Activated T-cell treated with anti-CD3 and anti-CD28 coated beads, Interleukin-2, amount 50 U/mL, for 4 hours (primary cell): Measurements from ENCODE around the gene SRPK3. TPM values are rescaled to one million over a fixed set of nuclear protein-coding genes. Genes with fewer than 3 reads are reported as not detected.

Source experiments
- ATAC-seq, 2 donors: fragments of 200-7000 bp; cut with Tn5 transposase; one replicate each; pipeline ENCODE4 v1.10.0; 2021
- DNase-seq: peaks from one replicate; pipeline ENCODE4 v3.0.0-alpha.2; 2020
- H3K27me3 Mint-ChIP-seq: one replicate; pipeline ENCODE4 v1.8.0; 2021; ENCODE audit warnings: low read depth, mixed read lengths
- H3K36me3 Mint-ChIP-seq: one replicate; pipeline ENCODE4 v1.8.0; 2022; ENCODE audit warnings: mixed read lengths; ENCODE audit not compliant: insufficient read depth
- H3K4me1 Mint-ChIP-seq: one replicate; pipeline ENCODE4 v1.8.0; 2021; ENCODE audit warnings: low read depth, mixed read lengths
- H3K4me3 Mint-ChIP-seq: one replicate; pipeline ENCODE4 v1.8.0; 2021; ENCODE audit warnings: mild to moderate bottlenecking, moderate library complexity, mixed read lengths
- H3K9me3 Mint-ChIP-seq: one replicate; pipeline ENCODE4 v1.8.0; 2021; ENCODE audit warnings: mixed read lengths
- total RNA-seq, 3 donors: library from RNA; stranded (reverse); gene quantifications; one replicate each; pipeline ENCODE4 v1.2.1, GENCODE V29; 2021

SRPK3 gene
- total RNA-seq, 3 donors from 2014 or later = not detected

DNA sequence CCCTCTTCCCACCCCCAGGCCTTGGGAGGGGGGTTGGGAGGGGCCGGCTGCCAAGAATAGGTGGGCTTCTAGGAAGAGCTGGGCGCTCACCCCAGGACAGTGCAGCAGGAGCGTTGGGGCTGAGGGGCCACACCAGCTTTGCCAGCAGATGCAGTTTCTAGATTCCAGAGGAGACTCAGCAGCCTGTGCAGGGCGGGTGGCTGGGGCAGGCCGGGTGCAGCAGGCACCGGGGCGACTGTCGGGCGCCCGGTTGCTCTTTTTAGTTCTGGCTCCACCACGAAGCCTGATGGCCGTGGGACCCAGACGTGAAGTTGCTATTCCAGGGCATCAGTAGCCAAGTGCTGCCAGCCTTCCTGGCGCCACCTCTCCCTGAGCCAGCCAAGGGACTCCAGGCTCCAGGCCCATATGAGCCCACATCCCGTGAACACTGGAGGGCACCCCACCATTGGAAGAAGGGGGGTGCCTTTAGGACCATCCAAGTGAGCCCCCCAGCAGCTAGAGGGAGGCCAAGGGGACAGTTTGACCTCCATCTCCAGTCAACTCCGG is 19.4 kb downstream of the SRPK3 start:
- Mint-ChIP-seq H3K4me3 (no peak overlapping the region), H3K36me3 (peaks cover 4% of the 10 kb centered on the region), H3K27me3 (no peaks in the 10 kb centered on the region), H3K9me3 (no peaks in the 10 kb centered on the region), H3K4me1 (peaks cover 8% of the 10 kb centered on the region)
- no peak for ATAC-seq
- no peak for DNase-seq

DNA sequence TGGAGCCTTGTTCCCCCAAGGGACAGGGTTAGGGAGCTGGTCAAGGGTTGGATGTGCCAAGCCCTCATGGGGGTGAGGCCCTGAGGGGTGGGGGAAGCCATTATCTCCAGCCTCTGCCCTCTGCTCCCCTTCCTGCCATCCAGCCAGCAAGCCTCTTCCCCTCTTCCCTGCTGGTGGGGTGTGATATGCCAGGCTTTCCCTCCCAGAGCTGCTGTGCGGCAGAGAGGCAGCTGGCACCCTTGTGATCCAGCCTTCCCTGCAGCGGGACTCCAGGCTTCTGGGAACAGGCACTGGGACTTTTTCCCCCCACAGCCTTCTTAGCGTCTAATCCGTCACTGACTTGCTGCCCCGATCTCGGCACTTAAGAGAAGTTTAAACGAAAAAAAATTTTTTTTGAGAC is 19.9 kb downstream of the SRPK3 start:
- Mint-ChIP-seq H3K27me3 (no peaks in the 10 kb centered on the region), H3K4me3 (no peak overlapping the region), H3K36me3 (peaks cover 4% of the 10 kb centered on the region), H3K9me3 (no peaks in the 10 kb centered on the region), H3K4me1 (peaks cover 7% of the 10 kb centered on the region)
- ATAC-seq (no peak), DNase-seq (no peak)

DNA sequence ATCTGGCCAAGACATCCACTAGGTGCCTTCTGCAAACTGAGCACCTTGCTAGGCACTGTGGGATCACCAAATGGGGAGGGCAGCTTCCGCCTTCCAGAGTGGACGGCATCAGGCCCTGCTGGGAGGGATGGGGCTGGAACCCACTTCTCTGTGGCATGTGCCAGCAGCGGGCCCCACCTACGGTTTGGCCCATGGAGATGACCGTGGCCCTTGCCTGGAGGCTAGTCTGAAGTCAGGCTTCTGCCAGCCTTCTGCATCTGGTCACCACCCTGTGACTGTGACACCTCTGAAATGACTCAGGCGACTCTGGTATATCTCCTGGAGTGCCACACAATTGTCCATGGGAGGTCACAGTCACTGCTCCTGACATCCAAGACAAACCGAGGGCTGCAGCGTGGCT is 20.8 kb downstream of the SRPK3 start:
- no peaks in the 10 kb centered on the region for H3K4me1 Mint-ChIP-seq
- no peak for ATAC-seq
- H3K9me3 Mint-ChIP-seq = no peaks in the 10 kb centered on the region
- H3K36me3 Mint-ChIP-seq = no peaks in the 10 kb centered on the region
- no peaks in the 10 kb centered on the region for H3K27me3 Mint-ChIP-seq
- H3K4me3 Mint-ChIP-seq = no peak overlapping the region
- DNase-seq = no peak

DNA sequence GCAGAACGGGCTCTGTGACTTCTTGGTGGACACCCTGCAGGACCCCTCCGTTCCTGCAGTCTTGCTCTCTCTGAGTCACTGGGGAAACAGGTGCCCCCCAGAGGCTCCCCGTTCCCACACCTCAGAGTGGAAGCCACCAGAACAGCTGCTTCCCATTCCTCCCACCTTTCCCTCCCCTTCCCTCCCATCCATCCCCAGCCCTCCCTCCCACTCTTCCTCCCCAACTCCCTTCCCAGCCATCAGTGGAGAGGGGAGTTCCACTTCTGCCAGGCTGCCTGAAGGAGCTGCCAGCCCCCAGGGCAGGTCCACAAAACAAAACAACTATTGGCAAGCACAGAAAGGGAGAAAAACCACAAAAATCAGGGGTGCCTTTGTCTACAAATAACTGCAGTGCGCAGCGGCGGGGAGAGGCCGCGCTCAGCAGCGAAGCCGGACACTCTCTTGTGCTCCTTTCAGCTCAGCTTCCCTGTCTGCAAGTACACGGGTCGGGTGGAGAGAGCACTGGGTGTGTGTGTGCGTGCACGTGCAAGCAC is 21.7 kb downstream of the SRPK3 start:
- Mint-ChIP-seq H3K9me3 (no peaks in the 10 kb centered on the region), H3K4me3 (no peak overlapping the region), H3K4me1 (no peaks in the 10 kb centered on the region), H3K27me3 (no peaks in the 10 kb centered on the region), H3K36me3 (no peaks in the 10 kb centered on the region)
- DNase-seq (no peak), ATAC-seq (peak in 1 of 2 donors; percentile 3)

DNA sequence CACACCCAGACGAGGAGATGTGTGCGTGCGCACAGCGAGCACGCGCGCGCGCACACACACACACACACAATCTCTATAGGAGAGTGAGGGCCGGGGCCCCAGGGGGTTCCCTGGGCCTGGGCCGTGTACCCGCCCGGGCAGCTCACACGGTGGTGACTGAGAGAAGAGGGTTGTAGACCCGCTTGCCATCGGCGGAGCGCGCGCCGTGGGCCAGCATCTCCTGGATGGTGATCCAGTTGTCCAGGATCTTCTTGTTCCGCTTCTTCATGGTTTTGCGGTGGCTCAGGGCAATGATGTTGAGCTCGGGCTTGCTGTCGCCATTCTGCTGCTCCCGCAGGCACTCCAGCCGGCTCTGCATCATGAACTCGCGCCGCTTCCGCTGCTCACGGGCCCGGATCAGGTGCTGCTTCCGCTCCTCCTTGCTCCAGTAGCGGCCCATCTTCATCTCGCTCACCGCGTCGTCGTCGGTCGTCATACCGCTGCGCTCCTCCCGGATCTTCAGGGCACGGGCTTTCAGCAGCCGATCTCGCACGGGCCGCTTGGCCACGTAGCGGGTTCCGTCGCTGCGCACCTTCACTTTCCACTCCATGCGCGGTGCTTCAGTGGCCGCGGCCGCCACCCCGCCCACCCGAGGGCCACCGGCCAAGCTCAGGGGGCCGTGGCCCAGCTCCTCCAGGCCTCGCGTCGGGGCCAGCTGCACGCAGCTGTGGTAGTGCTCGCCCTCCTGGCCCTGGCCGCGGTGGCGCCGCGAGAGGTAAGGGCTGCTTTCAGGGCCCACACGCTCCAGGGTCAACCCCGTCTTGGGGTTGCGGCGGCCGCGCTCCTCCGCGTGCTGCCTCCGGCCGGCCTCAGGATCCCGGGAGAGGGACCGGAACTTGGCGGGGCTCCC is 22.6 kb downstream of the SRPK3 start:
- H3K27me3 Mint-ChIP-seq = no peaks in the 10 kb centered on the region
- ATAC-seq (no peak), DNase-seq (no peak)
- H3K4me1 Mint-ChIP-seq = no peaks in the 10 kb centered on the region
- H3K4me3 Mint-ChIP-seq = no peak overlapping the region
- H3K9me3 Mint-ChIP-seq = no peaks in the 10 kb centered on the region
- no peaks in the 10 kb centered on the region for H3K36me3 Mint-ChIP-seq

DNA sequence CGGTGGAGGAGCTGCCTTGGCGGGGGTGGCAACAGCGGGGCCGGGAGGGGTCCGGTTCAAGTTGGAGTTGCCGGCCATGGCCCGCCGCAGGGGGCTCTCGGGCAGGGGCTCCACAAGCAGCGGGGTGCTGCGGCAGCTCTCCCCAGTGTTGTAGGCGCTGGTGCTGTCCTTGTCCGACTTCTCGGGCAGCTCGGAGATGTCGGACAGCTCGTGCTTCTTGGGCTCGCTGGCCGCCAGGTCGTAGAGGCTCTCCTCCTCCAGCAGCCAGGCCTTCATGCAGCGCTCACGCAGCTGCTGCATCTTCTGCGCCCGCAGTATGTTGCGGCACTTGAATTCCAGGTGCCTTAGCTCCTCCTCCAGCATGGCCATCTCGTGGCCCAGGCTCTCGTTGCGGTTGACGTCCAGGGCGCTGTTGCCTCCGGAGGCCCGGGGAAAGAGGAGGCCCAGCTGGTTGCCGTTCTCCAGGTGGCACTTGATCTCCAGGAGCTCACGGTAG is 23.3 kb downstream of the SRPK3 start:
- ATAC-seq = no peak
- Mint-ChIP-seq H3K27me3 (no peaks in the 10 kb centered on the region), H3K4me1 (no peaks in the 10 kb centered on the region)

DNA sequence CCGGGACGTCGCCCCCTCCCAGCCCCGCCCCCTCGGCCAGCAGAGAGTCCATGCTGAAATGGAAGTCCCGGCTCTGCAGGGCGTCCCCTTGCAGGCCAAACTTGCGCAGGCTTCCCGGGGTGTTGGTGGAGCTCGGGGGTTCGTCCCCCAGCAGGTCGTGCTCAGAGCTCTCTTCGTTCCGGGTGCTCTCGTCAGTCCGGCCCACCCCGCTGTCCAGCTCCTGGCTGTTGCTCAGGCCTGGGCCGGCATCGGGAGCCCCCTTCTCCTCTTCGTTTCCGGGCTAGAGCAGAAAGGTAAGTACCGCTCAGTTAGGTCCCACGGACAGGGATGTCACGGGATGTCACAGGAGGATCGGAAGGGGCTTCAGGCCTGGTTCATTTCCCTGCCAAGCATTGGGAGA is 23.8 kb downstream of the SRPK3 start:
- DNase-seq (no peak), ATAC-seq (no peak)
- Mint-ChIP-seq H3K4me1 (no peaks in the 10 kb centered on the region), H3K4me3 (no peak overlapping the region), H3K9me3 (no peaks in the 10 kb centered on the region), H3K27me3 (no peaks in the 10 kb centered on the region), H3K36me3 (no peaks in the 10 kb centered on the region)

More for the DNA sequence above, 23.3 kb downstream of the SRPK3 start:
- no peak for DNase-seq
- no peaks in the 10 kb centered on the region for H3K9me3 Mint-ChIP-seq
- H3K36me3 Mint-ChIP-seq = no peaks in the 10 kb centered on the region
- H3K4me3 Mint-ChIP-seq = no peak overlapping the region

DNA sequence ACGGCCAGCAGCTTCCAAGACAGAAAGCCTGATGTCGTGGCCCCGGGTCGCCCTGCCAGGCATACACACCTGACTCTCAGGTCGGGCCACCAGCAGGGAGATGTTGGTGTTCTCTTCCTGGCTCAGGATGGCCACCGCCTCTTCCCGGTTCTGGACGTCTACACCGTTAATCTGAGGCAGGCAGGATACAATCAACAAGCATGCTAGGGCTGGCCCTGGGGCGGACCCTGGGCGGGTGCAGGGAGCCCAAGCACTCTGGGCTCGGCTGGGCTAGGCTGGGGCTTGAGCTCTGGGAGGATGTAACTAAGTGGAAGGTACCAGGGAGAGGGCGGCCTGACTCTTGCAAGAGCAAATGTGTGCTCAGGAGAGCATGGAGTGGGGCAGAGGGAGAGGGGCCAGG is 24.6 kb downstream of the SRPK3 start:
- ATAC-seq = no peak
- H3K36me3 Mint-ChIP-seq = no peaks in the 10 kb centered on the region
- no peaks in the 10 kb centered on the region for H3K9me3 Mint-ChIP-seq
- H3K27me3 Mint-ChIP-seq = peaks cover 1% of the 10 kb centered on the region
- no peak for DNase-seq
- no peak overlapping the region for H3K4me3 Mint-ChIP-seq
- H3K4me1 Mint-ChIP-seq = no peaks in the 10 kb centered on the region

DNA sequence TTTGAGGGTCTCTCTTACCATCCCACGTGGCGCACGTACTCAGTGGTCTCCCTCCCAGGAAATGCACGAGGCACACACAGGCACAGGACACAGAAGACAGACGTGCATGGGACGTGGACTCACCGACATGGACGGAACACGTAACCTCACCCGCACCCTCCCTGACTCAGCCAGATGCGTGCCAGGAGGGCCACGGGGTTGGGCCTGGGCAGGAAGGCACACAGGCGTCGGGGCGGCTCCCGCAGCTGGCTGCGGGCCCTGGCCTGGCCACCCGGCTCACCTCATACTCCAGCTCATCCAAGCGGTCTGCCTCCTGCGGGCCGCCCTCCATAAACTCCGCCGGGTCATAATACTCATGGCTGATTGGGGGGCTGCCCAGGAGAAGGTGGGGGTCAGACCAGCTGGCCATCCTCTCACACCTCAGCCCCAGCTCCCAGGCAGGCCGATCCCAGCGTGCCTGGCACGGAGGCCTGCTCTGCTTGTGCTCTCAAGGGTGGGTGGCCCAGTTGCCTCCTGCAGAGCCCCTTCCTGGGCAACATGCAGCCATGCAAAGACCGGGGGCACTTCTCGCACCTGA is 26.2 kb downstream of the SRPK3 start:
- H3K4me3 Mint-ChIP-seq = no peak overlapping the region
- no peaks in the 10 kb centered on the region for H3K4me1 Mint-ChIP-seq
- no peak for ATAC-seq
- H3K27me3 Mint-ChIP-seq = peaks cover 1% of the 10 kb centered on the region
- no peak for DNase-seq
- no peaks in the 10 kb centered on the region for H3K9me3 Mint-ChIP-seq
- H3K36me3 Mint-ChIP-seq = no peaks in the 10 kb centered on the region

DNA sequence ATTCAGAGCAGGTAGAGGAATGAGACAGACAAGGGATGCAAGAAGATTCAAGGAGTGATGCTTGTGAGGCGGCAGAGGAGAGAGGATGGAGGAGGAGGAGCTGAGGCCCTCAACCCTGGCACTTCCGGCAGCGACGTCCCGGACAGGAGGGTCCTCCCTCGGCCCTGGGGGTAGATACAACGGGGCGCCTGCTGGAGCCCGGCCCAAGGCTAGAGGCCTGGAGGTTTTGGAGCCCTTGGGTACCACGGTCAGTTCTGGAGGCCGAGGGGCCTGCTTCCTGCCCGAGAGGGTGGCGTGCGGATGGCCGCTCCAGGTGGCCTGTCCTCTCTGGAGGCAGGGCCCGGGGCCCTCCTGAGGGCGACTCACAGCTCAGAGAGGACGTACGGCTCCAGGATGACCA is 27.1 kb downstream of the SRPK3 start:
- DNase-seq (no peak), ATAC-seq (no peak)
- Mint-ChIP-seq H3K9me3 (no peaks in the 10 kb centered on the region), H3K36me3 (no peaks in the 10 kb centered on the region), H3K4me3 (no peak overlapping the region), H3K27me3 (peaks cover 1% of the 10 kb centered on the region), H3K4me1 (no peaks in the 10 kb centered on the region)

DNA sequence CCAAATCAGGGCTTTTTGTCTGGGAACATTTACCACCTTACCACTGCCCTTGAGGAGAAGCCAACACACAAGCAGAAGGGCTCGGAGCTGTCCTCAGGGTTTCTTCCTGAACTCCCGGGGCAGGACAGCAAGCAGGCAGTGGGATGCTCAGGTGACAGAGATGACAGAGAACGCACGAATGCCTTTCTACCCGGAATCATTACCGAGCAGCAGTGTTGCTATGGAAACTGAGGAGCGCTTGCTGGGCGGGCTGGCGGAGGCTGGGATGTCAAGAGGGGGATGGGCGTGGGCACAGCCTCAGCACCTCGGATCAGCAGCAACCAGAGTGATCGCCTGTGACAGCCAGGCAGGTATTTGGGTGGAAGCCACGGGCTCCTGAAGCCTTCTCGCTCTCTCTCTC is 31.4 kb downstream of the SRPK3 start:
- Mint-ChIP-seq H3K27me3 (peaks cover 1% of the 10 kb centered on the region), H3K4me3 (no peak overlapping the region), H3K4me1 (peaks cover 15% of the 10 kb centered on the region), H3K36me3 (no peaks in the 10 kb centered on the region), H3K9me3 (no peaks in the 10 kb centered on the region)
- no peak for ATAC-seq
- DNase-seq = no peak

DNA sequence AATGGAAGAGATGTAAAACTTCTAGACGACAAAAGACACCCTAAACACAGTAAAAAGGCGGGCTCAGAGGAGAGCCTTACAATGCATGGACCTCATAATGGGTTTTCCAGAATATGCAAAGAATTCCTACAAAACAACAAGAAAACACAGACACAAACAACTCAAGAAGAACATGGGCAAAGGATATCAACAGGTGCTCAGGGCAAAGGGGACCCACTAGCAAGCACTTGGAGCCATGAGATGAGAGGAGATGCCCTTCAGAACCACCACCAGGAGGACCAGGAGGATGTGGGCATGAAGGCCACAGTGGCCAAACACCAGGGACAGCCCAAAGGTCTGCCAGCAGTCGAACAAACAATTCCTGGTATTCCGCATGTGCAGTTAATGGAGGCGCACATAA is 32.3 kb downstream of the SRPK3 start:
- Mint-ChIP-seq H3K36me3 (no peaks in the 10 kb centered on the region), H3K4me1 (peaks cover 18% of the 10 kb centered on the region), H3K9me3 (no peaks in the 10 kb centered on the region), H3K4me3 (no peak overlapping the region), H3K27me3 (peaks cover 1% of the 10 kb centered on the region)
- no peak for ATAC-seq
- DNase-seq = no peak

DNA sequence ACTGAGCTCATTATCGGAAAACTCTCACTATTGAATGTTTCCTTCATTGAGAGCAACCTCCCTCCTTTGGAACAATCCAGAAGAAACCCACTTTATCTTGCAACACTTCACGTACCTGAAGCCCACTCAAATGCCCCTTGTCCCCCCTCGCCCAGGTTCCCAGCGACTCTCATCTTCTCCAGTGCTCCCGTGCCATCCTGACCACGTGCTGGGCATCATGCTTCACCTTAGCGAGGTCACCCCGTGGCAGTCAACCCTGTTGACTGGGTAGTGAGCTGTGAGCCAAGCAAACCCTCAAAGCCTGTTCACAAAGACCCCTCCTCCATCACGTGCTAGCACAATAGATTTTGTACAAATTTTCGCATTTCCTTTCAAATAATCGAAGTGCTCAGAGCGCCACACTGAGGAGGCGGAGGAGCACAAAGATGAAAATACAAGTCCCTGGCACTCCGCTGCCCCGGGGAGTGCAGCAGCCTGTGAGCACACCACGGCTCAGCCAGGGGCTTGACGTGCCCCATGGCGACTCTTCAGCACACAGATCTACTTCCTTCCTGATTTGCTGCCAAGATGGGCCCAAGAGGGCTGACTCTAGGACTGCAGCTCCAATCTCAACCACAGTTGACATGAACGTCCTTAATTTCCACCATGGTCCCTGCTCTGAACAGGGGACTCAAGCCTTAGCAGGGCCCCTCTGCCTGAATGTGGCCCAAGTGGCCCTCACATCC is 33.9 kb downstream of the SRPK3 start:
- H3K36me3 Mint-ChIP-seq = no peaks in the 10 kb centered on the region
- DNase-seq (no peak), ATAC-seq (no peak)
- H3K9me3 Mint-ChIP-seq = no peaks in the 10 kb centered on the region
- H3K4me3 Mint-ChIP-seq = no peak overlapping the region
- peaks cover 1% of the 10 kb centered on the region for H3K27me3 Mint-ChIP-seq
- H3K4me1 Mint-ChIP-seq = peaks cover 23% of the 10 kb centered on the region
